ENCODE data around the gene TREH. TPM values are rescaled to one million over a fixed set of nuclear protein-coding genes. Genes with fewer than 3 reads are reported as not detected.
"Not testable (repeated sequence)": the region's sequence is repeated elsewhere in the genome, so short reads cannot be mapped to it uniquely, and the experiment has no call there.

The TREH gene
- total and polyA plus RNA-seq, 12 donors = 0.11 to 4.8 (median 0.83) TPM; not detected in 9

GRCh38 chr11:118612378-118612777 lies 67.1 kb downstream of the TREH start:
- Histone ChIP-seq H3K27me3 (peaks cover 0 to 47% (median 0%) of the 10 kb centered on the region in 7 donors), H3K9me3 (no peaks in the 10 kb centered on the region), H3K27ac (peak overlapping the region; percentile 30 to 99 (median 94)), H3K36me3 (peaks cover 0 to 47% (median 31%) of the 10 kb centered on the region in 9 donors), H3K4me3 (peak overlapping the region in 8 of 10 donors; percentile 2 to 97 (median 82)), H3K4me1 (peaks cover 9 to 84% (median 49%) of the 10 kb centered on the region in 9 donors)
- WGBS, 2 donors = 25 to 28% methylated on average over 7 of the region's 7 CpGs
- DNase-seq = peak; percentile 64 to 85
- TF ChIP-seq CTCF (IDR thresholded peaks at IDR 0.05) = no peak
- peak in 7 of 8 donors; percentile 5 to 55 (median 23) for ATAC-seq
- intact Hi-C loops (cut with DNase I) = loop anchor here in 1 of 10 donors (5.0 kb wide), 1 partner anchor 45 kb away; no protein-coding TSS in a partner anchor

- intact Hi-C loops (cut with DNase I) = loop anchor here in 1 of 10 donors (5.0 kb wide), 1 partner anchor 46 kb away; no protein-coding TSS in a partner anchor
- peaks cover 0 to 53% (median 0%) of the 10 kb centered on the region in 7 donors for H3K27me3 ChIP-seq
- H3K27ac ChIP-seq = peak overlapping the region in 9 of 10 donors; percentile 91 to 99 (median 95)
- H3K9me3 ChIP-seq, DNase-seq, ATAC-seq: not testable (repeated sequence)
- WGBS, 2 donors = 55 to 69% methylated on average over 19 of the region's 19 CpGs
- peaks cover 3 to 81% (median 40%) of the 10 kb centered on the region in 9 donors for H3K4me1 ChIP-seq
- peak overlapping the region in 9 of 10 donors; percentile 62 to 97 (median 78) for H3K4me3 ChIP-seq
- peaks cover 0 to 37% (median 26%) of the 10 kb centered on the region in 9 donors for H3K36me3 ChIP-seq
Observed at GRCh38 chr11:118611433-118611795, 68.0 kb downstream of the TREH start.

- Histone ChIP-seq H3K36me3 (peaks cover 0 to 32% (median 22%) of the 10 kb centered on the region in 9 donors), H3K4me3 (peak overlapping the region; percentile 60 to 97 (median 74)), H3K27me3 (peaks cover 0 to 56% (median 0%) of the 10 kb centered on the region in 7 donors), H3K4me1 (peaks cover 3 to 81% (median 35%) of the 10 kb centered on the region in 9 donors), H3K9me3 (no peaks in the 10 kb centered on the region), H3K27ac (peak overlapping the region; percentile 91 to 99 (median 94))
- TF ChIP-seq CTCF (IDR thresholded peaks at IDR 0.05) = peak; percentile 88 to 98 (median 93)
- DNase-seq (peak; percentile 86), ATAC-seq (peak; percentile 32 to 55 (median 47))
- intact Hi-C loops (cut with DNase I) = loop anchor here in 1 of 10 donors (5.0 kb wide), 1 partner anchor 46 kb away; no protein-coding TSS in a partner anchor
- WGBS, 2 donors = 4 to 5% methylated on average over 40 to 54 of the region's 54 CpGs
Observed at GRCh38 chr11:118610773-118611432, 68.5 kb downstream of the TREH start.

GRCh38 chr11:118610225-118610772 lies 69.2 kb downstream of the TREH start:
- no peak for TF ChIP-seq CTCF (IDR thresholded peaks at IDR 0.05)
- DNase-seq (peak; percentile 35 to 42), ATAC-seq (peak in 1 of 8 donors; percentile 3)
- no peaks in the 10 kb centered on the region for H3K9me3 ChIP-seq
- 23 to 29% methylated on average over 41 to 42 of the region's 42 CpGs for WGBS, 2 donors
- peak overlapping the region; percentile 91 to 99 (median 94) for H3K27ac ChIP-seq
- peak overlapping the region; percentile 60 to 97 (median 74) for H3K4me3 ChIP-seq
- intact Hi-C loops (cut with DNase I) = loop anchor here in 1 of 10 donors (5.0 kb wide), 1 partner anchor 47 kb away; no protein-coding TSS in a partner anchor
- H3K4me1 ChIP-seq = peaks cover 3 to 80% (median 33%) of the 10 kb centered on the region in 9 donors
- H3K27me3 ChIP-seq = peaks cover 0 to 56% (median 0%) of the 10 kb centered on the region in 7 donors
- H3K36me3 ChIP-seq = peaks cover 0 to 26% (median 16%) of the 10 kb centered on the region in 9 donors
